DND-41 (cell line): ENCODE measurements around the gene MYH6.
"Not testable (repeated sequence)": the region's sequence is repeated elsewhere in the genome, so short reads cannot be mapped to it uniquely, and the experiment has no call there.

Experiments
- ATAC-seq: fragments of 200-7000 bp; cut with Tn5 transposase; 3 replicates; pipeline ENCODE4 v1.9.1; 2021; ENCODE audit warnings: low read depth; ENCODE audit not compliant: insufficient read depth
- DNase-seq: peaks from one replicate; pipeline ENCODE4 v3.0.0-alpha.2; 2020
- H2AFZ ChIP-seq: 2 replicates; pipeline ENCODE4 v1.6.0; 2012; ENCODE audit warnings: low read depth, low read length
- H3K27ac ChIP-seq: 2 replicates; pipeline ENCODE4 v1.5.1; 2012; ENCODE audit warnings: low read length, inconsistent platforms
- H3K27me3 ChIP-seq: fragments of 200-600 bp; sonication (generic); 2 replicates; pipeline ENCODE4 v1.6.0; 2012; ENCODE audit warnings: low read length, mild to moderate bottlenecking, inconsistent platforms; ENCODE audit not compliant: insufficient read depth, poor library complexity
- H3K36me3 ChIP-seq: 2 replicates; pipeline ENCODE4 v1.5.1; 2012; ENCODE audit warnings: low read length, inconsistent platforms; ENCODE audit not compliant: insufficient read depth
- H3K4me1 ChIP-seq: 2 replicates; pipeline ENCODE4 v1.5.1; 2012; ENCODE audit warnings: mild to moderate bottlenecking, low read length; ENCODE audit not compliant: insufficient read depth
- H3K4me2 ChIP-seq: 2 replicates; pipeline ENCODE4 v1.6.0; 2012; ENCODE audit warnings: mild to moderate bottlenecking, moderate library complexity, low read length, inconsistent platforms; ENCODE audit not compliant: insufficient read depth
- H3K4me3 ChIP-seq, 2 experiments: fragments of 200-600 bp in 1 of 2; shearing (Covaris generic) in 1 of 2; 2 replicates each; pipeline ENCODE4 v1.5.1; 2012 to 2016; ENCODE audit warnings: inconsistent platforms in 2 of 2, low read length in 2 of 2, mild to moderate bottlenecking in 2 of 2, low read depth in 1 of 2, moderate library complexity in 1 of 2
- H3K79me2 ChIP-seq: 2 replicates; pipeline ENCODE4 v1.6.0; 2012; ENCODE audit warnings: low read length, inconsistent platforms; ENCODE audit not compliant: insufficient read depth
- H3K9ac ChIP-seq: 2 replicates; pipeline ENCODE4 v1.6.0; 2012; ENCODE audit warnings: low read depth, mild to moderate bottlenecking, inconsistent platforms, low read length, moderate library complexity
- H3K9me3 ChIP-seq: 2 replicates; pipeline ENCODE4 v1.5.1; 2012; ENCODE audit warnings: low read length, moderate library complexity, mild to moderate bottlenecking, inconsistent platforms; ENCODE audit not compliant: insufficient read depth, severe bottlenecking
- H4K20me1 ChIP-seq: 2 replicates; pipeline ENCODE4 v1.6.0; 2012; ENCODE audit warnings: low read length; ENCODE audit not compliant: insufficient read depth
- CTCF ChIP-seq: IDR thresholded peaks from 2 replicates; pipeline ENCODE4 v1.5.1; 2012; ENCODE audit warnings: borderline replicate concordance, low read length, moderate library complexity, mild to moderate bottlenecking; ENCODE audit not compliant: poor library complexity, severe bottlenecking; ENCODE audit errors: extremely low read depth
- EZH2 ChIP-seq: IDR thresholded peaks from 3 replicates; pipeline ENCODE4 v1.6.1; 2012; ENCODE audit warnings: borderline replicate concordance, low read depth, mild to moderate bottlenecking, moderate library complexity, low read length, inconsistent platforms; ENCODE audit not compliant: severe bottlenecking

MYH6 gene

GRCh38 chr14:23421594-23421993 is 13.5 kb upstream of the MYH6 start:
- no peaks in the 10 kb centered on the region for H4K20me1 ChIP-seq
- DNase-seq (no peak), ATAC-seq (no peak)
- H3K27me3 ChIP-seq = peaks cover 33% of the 10 kb centered on the region
- H3K79me2 ChIP-seq = no peaks in the 10 kb centered on the region
- no peak overlapping the region for H3K9ac ChIP-seq
- H3K4me3 ChIP-seq = no peak overlapping the region
- no peak overlapping the region for H3K4me2 ChIP-seq
- H2AFZ ChIP-seq = no peak overlapping the region
- H3K27ac ChIP-seq = no peak overlapping the region
- H3K9me3 ChIP-seq = no peaks in the 10 kb centered on the region
- TF ChIP-seq EZH2 (no peak), CTCF (no peak)
- H3K36me3 ChIP-seq = no peaks in the 10 kb centered on the region
- no peaks in the 10 kb centered on the region for H3K4me1 ChIP-seq

DNA sequence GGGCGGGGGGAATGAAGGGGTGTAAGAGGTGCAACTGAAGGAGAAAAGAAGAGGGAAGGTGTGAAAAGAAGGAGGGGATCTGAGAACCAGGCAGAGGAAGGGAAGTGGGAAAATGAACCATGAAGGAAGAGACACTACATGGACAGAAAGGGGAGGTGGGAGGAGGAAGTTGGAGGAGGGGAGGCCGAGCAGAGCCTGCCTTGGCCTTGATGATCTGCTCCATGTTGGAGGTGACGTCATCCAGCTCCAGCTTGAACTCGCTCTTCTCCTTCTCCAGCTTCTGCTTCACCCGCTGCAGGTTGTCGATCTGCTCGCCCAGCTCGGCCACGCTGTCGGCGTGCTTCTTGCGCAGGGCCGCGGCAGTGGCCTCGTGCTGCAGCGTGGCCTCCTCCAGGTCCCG is 11.6 kb upstream of the MYH6 start:
- not testable (repeated sequence) for ATAC-seq, H3K79me2 ChIP-seq
- H3K27me3 ChIP-seq = peaks cover 28% of the 10 kb centered on the region

GRCh38 chr14:23418021-23418420 is 9.9 kb upstream of the MYH6 start:
- Histone ChIP-seq H2AFZ (no peak overlapping the region), H4K20me1 (no peaks in the 10 kb centered on the region), H3K79me2 (no peaks in the 10 kb centered on the region), H3K4me2 (no peak overlapping the region), H3K36me3 (no peaks in the 10 kb centered on the region), H3K4me1 (no peaks in the 10 kb centered on the region), H3K9ac (no peak overlapping the region), H3K9me3 (no peaks in the 10 kb centered on the region), H3K4me3 (no peak overlapping the region), H3K27me3 (peaks cover 28% of the 10 kb centered on the region), H3K27ac (no peak overlapping the region)
- no peak for TF ChIP-seq CTCF
- no peak for TF ChIP-seq EZH2
- ATAC-seq (no peak), DNase-seq (no peak)

More for the DNA sequence above, 11.6 kb upstream of the MYH6 start:
- H3K4me1 ChIP-seq, H3K9ac ChIP-seq, H3K9me3 ChIP-seq, H3K4me2 ChIP-seq, H4K20me1 ChIP-seq, H3K4me3 ChIP-seq, DNase-seq, H2AFZ ChIP-seq, H3K27ac ChIP-seq, H3K36me3 ChIP-seq: not testable (repeated sequence)

- H3K4me1 ChIP-seq, H3K9me3 ChIP-seq, H3K27ac ChIP-seq, H2AFZ ChIP-seq, H4K20me1 ChIP-seq, H3K36me3 ChIP-seq, H3K4me3 ChIP-seq, H3K9ac ChIP-seq, H3K79me2 ChIP-seq, H3K4me2 ChIP-seq, DNase-seq, ATAC-seq: not testable (repeated sequence)
- peaks cover 28% of the 10 kb centered on the region for H3K27me3 ChIP-seq
These were observed 9.2 kb upstream of the MYH6 start for GRCh38 chr14:23417269-23417668.

GRCh38 chr14:23416801-23417200 is 8.7 kb upstream of the MYH6 start:
- TF ChIP-seq CTCF = no peak
- no peaks in the 10 kb centered on the region for H3K79me2 ChIP-seq
- DNase-seq (no peak), ATAC-seq (no peak)
- no peaks in the 10 kb centered on the region for H3K36me3 ChIP-seq
- H4K20me1 ChIP-seq = no peaks in the 10 kb centered on the region
- H3K4me1 ChIP-seq = no peaks in the 10 kb centered on the region
- H3K9ac ChIP-seq = no peak overlapping the region
- no peak overlapping the region for H3K4me2 ChIP-seq
- H3K4me3 ChIP-seq = no peak overlapping the region
- H3K27me3 ChIP-seq = peaks cover 24% of the 10 kb centered on the region
- no peak overlapping the region for H3K27ac ChIP-seq
- no peaks in the 10 kb centered on the region for H3K9me3 ChIP-seq
- no peak overlapping the region for H2AFZ ChIP-seq
